Renal cortex interstitium (tissue), 11 donors: ENCODE data around the gene PSPN. TPM values are rescaled to one million over a fixed set of nuclear protein-coding genes. Genes with fewer than 3 reads are reported as not detected.
"Not testable (repeated sequence)": the region's sequence is repeated elsewhere in the genome, so short reads cannot be mapped to it uniquely, and the experiment has no call there.

Source experiments
- DNase-seq, 11 donors: peaks; one replicate each; pipeline ENCODE4 v3.0.0-alpha.2; 2013; ENCODE audit warnings: low read depth in 9 of 11, low spot score in 4 of 11; ENCODE audit errors: extremely low read depth in 1 of 11
- polyA plus RNA-seq, 3 donors: library from polyadenylated mRNA; unstranded; fragments of 120-200 nt; gene quantifications; one replicate each; pipeline ENCODE4 v1.2.1, GENCODE V29; 2013; ENCODE audit not compliant: insufficient read length in 3 of 3

PSPN gene
- polyA plus RNA-seq, 3 donors, result 2.7 to 2.9 (median 2.8) TPM

DNA sequence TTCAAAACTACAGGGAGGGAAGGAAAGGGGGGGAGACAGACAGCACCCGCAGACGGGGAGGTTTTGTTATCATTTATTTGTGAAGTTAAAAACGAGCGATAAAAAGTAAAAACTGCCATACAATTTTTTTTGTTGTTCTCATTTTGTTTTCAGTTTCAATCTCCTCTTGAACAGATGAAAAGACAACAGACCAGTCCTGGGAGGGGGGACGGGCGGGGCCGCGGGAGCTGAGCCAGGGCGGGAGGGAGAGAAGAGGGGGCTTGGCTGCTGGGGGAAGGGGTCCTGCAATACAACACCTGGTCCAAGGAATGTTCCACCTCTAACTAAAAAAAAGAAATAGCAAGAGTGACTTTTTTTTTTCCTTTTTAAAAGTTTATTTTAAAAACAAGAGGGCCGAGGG lies 37.6 kb upstream of the PSPN start:
- no peak for DNase-seq

DNA sequence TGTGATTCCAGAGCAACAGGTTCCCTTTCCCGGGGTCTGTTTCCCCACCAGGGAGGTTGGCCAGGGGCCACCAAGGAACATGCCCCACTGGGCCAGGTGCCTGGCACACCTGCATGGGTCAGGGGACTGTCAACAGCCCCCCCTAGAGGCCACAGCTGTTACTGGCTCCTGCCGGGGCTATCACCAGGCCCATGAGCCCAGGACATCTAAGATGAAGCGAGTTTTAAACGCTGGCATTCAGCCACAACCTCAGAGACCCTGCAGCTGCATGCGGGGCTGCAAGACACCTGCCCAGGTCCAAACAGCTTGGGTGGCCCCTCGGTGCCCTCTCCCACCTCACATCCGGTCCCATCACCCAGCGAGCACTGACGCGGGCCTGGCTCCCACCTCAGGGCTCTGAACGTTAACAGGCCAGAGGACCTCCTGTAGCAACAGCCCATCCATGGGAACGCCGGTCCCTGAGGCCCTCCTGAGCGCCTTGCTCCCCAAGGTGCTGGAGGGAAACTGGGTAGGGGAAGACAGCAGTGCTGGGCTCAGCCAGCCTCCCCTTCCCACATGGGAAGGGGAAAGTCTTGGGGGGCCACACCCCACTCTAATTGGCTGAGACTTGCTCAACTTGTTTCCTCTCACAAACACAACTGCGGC lies 36.8 kb upstream of the PSPN start:
- no peak for DNase-seq

GRCh38 chr19:6412061-6412446 lies 36.3 kb upstream of the PSPN start:
- DNase-seq, result no peak

GRCh38 chr19:6409346-6409745 lies 33.6 kb upstream of the PSPN start:
- DNase-seq, result no peak

DNA sequence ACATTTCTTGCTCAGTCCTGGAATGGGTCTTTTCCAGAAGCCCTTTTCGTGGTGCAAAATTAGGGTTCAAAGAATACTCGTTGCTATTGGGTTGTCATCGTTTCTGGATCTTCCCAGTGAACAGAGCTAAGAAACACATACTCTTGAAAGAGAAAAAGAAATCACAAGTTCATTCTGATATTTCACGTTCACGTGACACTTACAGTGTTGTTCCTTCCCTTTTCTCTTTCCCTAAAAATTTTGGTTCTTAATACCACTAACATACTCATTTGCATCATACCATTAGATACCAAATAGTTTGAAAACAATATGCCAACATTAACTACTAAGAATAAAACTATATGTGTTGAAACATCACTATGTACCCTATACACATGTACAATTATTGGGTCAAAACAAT lies 30.7 kb upstream of the PSPN start:
- DNase-seq, result no peak

GRCh38 chr19:6402837-6403608 lies 27.3 kb upstream of the PSPN start:
- peak in 3 of 11 donors; percentile 58 to 74 (median 68) for DNase-seq

GRCh38 chr19:6402058-6402457 lies 26.3 kb upstream of the PSPN start:
- DNase-seq, result no peak

DNA sequence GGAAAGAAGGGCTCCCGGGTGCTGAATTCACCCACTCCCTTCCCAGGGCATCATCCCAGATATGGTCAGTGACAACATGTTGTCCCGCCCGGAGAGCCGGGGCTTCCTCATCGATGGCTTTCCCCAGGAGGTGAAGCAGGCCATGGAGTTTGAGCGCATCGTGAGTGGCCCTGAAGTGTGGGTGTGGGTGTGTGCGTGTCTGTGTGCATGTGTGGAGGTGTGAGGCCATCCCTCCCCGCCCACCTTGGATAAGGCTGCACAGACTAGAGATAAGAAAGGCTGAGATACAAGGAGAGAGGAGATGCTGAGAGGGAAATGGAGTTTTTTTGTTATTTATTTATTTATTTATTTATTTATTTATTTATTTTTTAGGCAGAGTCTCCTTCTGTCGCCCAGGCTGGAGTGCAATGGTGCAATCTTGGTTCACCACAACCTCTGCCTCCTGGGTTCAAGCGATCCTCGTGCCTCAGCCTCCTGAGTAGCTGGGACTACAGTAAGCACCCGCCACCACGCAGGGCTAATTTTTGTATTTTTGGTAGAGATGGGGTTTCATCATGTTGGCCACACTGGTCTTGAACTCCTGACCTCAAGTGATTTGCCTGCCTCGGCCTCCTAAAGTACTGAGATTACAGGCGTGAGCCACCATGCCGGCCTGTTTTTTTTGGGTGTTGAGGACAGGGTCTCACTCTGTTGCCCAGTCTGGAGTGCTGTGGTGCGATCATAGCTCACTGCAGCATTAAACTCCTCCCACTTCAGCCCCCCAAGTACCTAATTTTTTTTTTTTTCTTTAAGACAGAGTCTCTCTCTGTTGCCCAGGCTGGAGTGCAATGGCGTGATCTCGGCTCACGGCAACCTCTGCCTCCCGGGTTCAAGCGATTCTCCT lies 24.6 kb upstream of the PSPN start:
- not testable (repeated sequence) for DNase-seq

DNA sequence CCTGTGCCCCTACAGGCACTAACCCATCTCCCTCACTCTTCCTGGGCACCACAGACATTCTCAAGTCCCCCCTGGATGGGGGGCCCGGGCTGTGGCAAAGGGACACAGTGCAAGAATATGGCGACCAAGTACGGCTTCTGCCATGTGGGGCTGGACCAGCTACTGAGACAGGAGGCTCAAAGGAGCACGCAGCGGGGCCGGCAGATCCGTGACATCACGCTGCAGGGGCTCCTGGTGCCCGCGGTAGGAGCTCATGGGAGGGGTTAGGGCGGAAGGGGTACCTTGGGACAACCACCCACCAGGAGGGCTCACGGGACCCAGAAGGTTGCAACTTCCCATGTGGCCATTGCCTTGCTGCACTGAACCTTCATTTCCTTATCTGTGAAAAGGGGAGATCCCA lies 20.6 kb upstream of the PSPN start:
- DNase-seq, result no peak

DNA sequence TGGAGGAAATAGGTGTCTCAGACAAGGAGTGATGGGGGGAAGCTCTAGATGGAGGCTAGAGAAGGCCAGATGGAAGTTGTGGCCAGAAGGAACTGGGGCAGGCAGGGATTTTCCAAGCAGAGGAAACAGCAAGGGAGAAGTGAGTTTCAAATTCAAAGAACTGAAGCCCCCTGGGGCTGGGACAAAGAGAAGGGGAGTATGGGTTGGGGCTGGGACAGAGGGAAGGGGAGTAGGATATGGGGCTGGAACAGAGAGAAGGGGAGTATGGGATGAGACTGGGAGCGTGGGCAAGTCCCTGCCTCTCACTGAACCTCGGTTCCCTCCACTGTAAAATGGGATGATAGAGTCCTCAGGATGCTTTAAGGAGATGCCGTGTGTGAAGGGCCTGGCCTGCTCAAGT lies 19.1 kb upstream of the PSPN start:
- no peak for DNase-seq

- DNase-seq, result no peak
Observed at GRCh38 chr19:6393983-6394412, 18.3 kb upstream of the PSPN start.

DNA sequence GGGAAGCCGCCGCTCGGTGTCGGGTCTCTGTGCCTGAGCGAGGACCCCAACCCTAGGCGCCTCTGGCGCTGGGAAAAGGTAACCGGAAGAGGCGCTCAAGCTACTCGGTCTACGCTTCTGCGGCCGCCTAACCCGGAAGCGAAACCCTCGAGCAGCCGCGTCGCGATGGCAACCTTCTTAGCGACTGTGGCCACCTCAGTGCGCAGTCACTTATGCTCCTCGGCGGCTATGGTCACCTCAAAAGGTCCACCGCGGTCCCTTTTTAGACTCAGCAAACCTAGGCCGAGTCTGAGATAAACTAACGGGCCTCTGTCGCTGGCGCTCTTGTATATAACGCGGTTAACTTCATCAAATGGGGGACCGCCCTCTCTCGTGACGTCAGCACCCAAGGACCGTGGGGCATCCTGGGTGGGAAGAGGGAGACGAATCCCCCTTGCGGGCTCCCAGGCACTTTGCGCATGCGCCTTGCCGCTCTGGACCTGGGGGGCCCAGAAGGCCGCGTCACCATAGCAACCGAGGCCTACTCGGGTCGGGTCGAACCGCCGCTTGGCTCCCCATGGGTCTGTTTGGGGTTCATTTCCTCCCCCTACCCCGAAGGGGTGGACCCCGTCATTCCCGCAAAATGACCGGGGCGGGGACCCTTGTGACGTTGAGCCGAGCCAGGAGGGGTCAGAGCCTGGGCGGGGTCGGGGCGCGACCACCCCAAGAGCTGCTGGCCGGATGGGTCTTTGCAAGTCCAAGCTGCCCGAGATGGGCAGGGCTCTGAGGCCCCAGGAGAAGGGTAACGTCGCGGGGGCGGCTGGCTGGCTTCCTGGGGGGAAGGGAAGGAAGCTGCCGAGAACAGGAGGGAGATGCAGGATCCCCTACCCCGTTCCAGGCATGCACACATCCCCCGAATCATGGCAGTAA lies 17.6 kb upstream of the PSPN start, which contains the start of gene GTF2F1:
GTF2F1 (minus strand) TSS at position 91 of the 909 bp plus-strand sequence. CDS start 169 bp downstream, outside the sequence.
- peak; percentile 87 to 98 (median 95) for DNase-seq

DNA sequence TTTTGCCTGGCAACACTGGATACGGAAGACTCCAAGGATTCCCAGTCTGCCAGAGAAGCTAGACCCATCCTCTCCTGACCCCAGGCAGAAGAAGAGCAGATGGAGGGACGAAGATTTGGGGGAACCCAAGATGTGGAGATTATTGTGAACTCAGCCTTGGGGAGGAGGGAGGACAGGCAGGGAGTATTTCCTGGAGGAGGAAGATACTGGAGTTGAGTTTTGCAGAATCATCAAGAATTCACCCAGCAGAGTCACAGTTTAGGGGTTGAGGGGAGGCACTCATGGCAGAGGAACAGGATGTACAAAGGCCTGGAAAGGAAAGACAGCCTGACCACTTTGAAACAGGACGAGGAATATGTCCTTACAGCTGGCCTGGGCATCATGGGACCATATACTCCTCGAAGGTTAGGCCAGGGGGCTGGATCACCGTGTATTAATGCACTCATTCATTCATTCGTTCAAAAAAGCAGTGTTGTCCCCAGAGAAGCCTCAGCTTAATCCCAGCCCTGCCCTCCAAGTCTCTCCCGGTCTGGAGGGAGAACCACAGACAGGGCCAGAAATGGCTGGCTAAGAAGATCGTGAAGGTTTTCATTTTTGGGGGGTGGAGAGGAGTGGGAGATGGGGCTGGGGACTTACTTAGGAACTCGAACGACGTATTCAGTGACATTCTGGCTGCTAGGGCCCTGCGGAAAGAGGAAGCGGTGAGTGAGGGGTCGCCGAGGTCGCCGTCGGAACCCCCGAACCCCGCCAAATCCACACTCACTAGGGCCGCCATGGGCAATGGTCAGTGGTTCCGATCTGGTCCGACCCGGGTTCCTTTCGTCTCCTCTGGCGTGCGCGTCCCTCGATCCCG lies 16.7 kb upstream of the PSPN start:
- no peak for DNase-seq

DNA sequence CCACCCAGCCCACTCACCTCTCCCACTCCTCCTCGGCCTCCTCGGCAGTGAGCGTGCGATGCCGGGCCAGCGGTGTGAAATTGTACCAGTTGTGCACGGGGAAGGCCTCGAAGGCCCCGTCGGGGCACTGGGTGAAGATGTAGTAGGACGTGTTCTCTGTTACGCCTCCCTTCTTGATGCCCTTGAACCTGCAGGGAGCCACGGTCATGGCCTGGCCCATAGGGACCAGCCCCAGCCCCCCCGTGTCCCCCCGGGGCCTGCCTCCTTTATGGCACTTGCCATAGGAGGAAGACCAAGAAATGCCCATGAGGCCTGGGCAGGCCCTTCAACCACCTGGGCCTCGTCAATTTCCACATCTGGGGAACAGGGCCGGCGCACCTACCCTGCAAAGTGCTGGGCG lies 11.6 kb upstream of the PSPN start:
- DNase-seq, result no peak

GRCh38 chr19:6384381-6384780 lies 8.6 kb upstream of the PSPN start:
- DNase-seq, result no peak

DNA sequence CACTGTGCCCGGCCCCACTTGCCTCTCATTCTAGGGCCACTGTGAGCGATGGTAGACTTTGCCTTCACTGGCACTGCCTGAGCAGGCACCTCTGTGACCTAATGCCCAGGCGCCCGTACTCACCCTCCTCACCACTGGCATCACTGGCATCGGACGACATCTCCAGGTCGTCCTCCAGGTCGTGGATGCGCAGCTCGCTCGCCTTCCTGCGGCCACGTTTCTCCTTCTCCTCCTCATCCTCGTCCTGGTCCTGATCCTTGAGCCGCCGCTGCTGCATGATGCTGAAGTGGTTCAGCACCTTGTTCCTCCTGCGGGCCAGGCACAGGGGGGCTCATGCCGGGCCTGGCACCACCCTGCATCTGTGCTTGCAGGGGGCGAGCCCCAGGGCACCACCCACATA lies 7.5 kb upstream of the PSPN start:
- DNase-seq, result no peak

- DNase-seq, result no peak
Observed at GRCh38 chr19:6381030-6381750, 5.5 kb upstream of the PSPN start.
